SU-DHL-6 (cell line): Measurements from ENCODE around the gene SYNM.

Experiments used
- H2AFZ ChIP-seq: fragments of 200-600 bp; sonication (generic); 2 replicates; pipeline ENCODE4 v1.6.1; 2014; ENCODE audit warnings: low read depth, mild to moderate bottlenecking, moderate library complexity, mixed read lengths, antibody characterized with exemption, low read length; ENCODE audit not compliant: severe bottlenecking
- H3F3A ChIP-seq: fragments of 200-600 bp; shearing (Covaris generic); 2 replicates; pipeline ENCODE4 v1.6.0; 2016; ENCODE audit warnings: antibody characterized with exemption, mild to moderate bottlenecking; ENCODE audit not compliant: insufficient read depth
- H3K27ac ChIP-seq: fragments of 200-600 bp; sonication (generic); 2 replicates; pipeline ENCODE4 v1.5.1; 2016; ENCODE audit warnings: low read depth, mild to moderate bottlenecking, low read length, moderate library complexity, mixed read lengths
- H3K27me3 ChIP-seq: fragments of 200-600 bp; sonication (generic), shearing (Covaris generic); 2 replicates; pipeline ENCODE4 v1.6.0; 2014; ENCODE audit warnings: mild to moderate bottlenecking, low read length
- H3K36me3 ChIP-seq: fragments of 200-600 bp; sonication (generic); 2 replicates; pipeline ENCODE4 v1.6.1; 2014; ENCODE audit warnings: mild to moderate bottlenecking, low read length, mixed read lengths
- H3K4me2 ChIP-seq: fragments of 300-600, 200-600 bp; shearing (Covaris generic), sonication (generic); 2 replicates; pipeline ENCODE4 v1.6.0; 2014; ENCODE audit warnings: low read length, low read depth, mild to moderate bottlenecking; ENCODE audit not compliant: poor library complexity, severe bottlenecking
- H3K4me3 ChIP-seq: fragments of 200-600 bp; sonication (generic); 2 replicates; pipeline ENCODE4 v1.5.1; 2014; ENCODE audit warnings: antibody characterized with exemption, low read length, mild to moderate bottlenecking, mixed read lengths; ENCODE audit not compliant: insufficient read depth, poor library complexity, severe bottlenecking
- H3K79me2 ChIP-seq: fragments of 200-600 bp; sonication (generic); 2 replicates; pipeline ENCODE4 v1.6.1; 2014; ENCODE audit warnings: mild to moderate bottlenecking, low read length, moderate library complexity; ENCODE audit not compliant: insufficient read depth
- H3K9ac ChIP-seq: fragments of 200-600 bp; sonication (generic); 2 replicates; pipeline ENCODE4 v1.7.0; 2014; ENCODE audit warnings: mild to moderate bottlenecking, low read length
- H3K9me2 ChIP-seq: fragments of 200-600 bp; sonication (generic); replicated peaks from 2 replicates; pipeline ENCODE4 v1.6.1; 2014; ENCODE audit warnings: low read length; ENCODE audit not compliant: insufficient read depth
- H3K9me3 ChIP-seq: fragments of 200-600 bp; sonication (generic); 2 replicates; pipeline ENCODE4 v1.6.1; 2014; ENCODE audit warnings: low read length, mixed read lengths; ENCODE audit not compliant: insufficient read depth
- H4K20me1 ChIP-seq: fragments of 200-600 bp; sonication (generic); 2 replicates; pipeline ENCODE4 v1.6.1; 2014; ENCODE audit warnings: low read depth, mild to moderate bottlenecking, antibody characterized with exemption, low read length, moderate library complexity, mixed read lengths
- EZH2phosphoT487 ChIP-seq: fragments of 200-600 bp; sonication (generic), shearing (Covaris generic); conservative IDR thresholded peaks from 2 replicates; pipeline ENCODE4 v1.6.1; 2018; ENCODE audit warnings: mild to moderate bottlenecking, antibody characterized with exemption, low read length, moderate library complexity, mixed read lengths
- TF ChIP-seq, protein P1 (sequence below): fragments of 200-600 bp; sonication (generic); IDR thresholded peaks from one replicate; pipeline ENCODE4 v1.5.1; 2017; ENCODE audit warnings: antibody characterized with exemption, mild to moderate bottlenecking, low read length, moderate library complexity; ENCODE audit not compliant: insufficient read depth, poor library complexity, severe bottlenecking

The SYNM gene

DNA sequence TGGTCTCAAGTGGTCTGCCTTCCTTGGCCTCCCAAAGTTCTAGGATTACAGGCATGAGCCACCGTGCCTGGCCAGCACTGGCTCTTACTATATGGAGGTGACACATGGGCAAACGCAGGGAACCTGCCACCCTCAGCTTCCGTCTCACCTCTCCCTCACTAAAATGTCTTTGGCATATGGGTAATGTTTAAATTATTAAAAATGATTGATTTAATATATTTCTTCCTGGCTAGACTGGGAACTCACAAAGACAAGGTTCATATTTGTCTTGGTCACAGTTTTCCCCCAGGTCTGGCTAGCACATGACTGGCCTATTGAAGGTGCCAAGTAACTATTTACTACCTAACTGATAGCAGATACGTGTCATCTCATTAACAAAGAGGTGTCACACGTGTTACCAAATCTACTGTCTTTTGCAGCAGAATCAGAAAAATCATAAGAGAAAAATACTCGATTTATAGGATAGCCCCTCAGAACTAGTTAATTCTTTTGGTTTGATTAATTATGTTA lies 48.2 kb downstream of the SYNM start:
- Histone ChIP-seq H3F3A (no peaks in the 10 kb centered on the region), H3K79me2 (no peaks in the 10 kb centered on the region), H3K4me2 (no peak overlapping the region), H3K27me3 (no peaks in the 10 kb centered on the region), H2AFZ (no peak overlapping the region), H3K9ac (no peak overlapping the region), H3K36me3 (no peaks in the 10 kb centered on the region), H3K27ac (no peak overlapping the region), H3K9me2 (no peaks in the 10 kb centered on the region), H4K20me1 (no peaks in the 10 kb centered on the region), H3K4me3 (no peak overlapping the region), H3K9me3 (no peaks in the 10 kb centered on the region)
- TF ChIP-seq EZH2phosphoT487 = no peak
- TF ChIP-seq, protein P1, sequence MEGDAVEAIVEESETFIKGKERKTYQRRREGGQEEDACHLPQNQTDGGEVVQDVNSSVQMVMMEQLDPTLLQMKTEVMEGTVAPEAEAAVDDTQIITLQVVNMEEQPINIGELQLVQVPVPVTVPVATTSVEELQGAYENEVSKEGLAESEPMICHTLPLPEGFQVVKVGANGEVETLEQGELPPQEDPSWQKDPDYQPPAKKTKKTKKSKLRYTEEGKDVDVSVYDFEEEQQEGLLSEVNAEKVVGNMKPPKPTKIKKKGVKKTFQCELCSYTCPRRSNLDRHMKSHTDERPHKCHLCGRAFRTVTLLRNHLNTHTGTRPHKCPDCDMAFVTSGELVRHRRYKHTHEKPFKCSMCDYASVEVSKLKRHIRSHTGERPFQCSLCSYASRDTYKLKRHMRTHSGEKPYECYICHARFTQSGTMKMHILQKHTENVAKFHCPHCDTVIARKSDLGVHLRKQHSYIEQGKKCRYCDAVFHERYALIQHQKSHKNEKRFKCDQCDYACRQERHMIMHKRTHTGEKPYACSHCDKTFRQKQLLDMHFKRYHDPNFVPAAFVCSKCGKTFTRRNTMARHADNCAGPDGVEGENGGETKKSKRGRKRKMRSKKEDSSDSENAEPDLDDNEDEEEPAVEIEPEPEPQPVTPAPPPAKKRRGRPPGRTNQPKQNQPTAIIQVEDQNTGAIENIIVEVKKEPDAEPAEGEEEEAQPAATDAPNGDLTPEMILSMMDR = no peak

DNA sequence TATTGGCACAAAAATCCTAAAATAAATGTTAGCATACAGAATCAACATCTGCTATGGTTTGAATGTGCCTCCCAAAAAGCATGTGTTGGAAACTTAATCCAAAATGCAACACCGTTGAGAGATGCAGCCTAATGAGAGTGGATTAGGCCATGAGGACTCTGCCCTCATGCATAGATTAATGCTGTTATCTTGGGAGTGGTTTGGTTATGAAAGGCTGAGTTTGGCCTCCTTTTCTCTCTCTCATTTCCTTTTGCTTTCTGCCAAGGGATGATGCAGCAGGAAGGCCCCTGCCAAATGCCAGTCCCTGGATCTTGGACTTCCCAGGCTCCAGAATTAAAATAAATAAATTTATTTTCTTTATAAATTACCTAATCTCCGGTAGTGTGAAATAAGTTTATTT lies 49.4 kb downstream of the SYNM start:
- no peak overlapping the region for H3K4me2 ChIP-seq
- no peak overlapping the region for H3K4me3 ChIP-seq
- no peaks in the 10 kb centered on the region for H3K9me3 ChIP-seq
- no peaks in the 10 kb centered on the region for H3K79me2 ChIP-seq
- no peak overlapping the region for H3K9ac ChIP-seq
- no peaks in the 10 kb centered on the region for H3K36me3 ChIP-seq
- H3K27ac ChIP-seq = no peak overlapping the region
- no peaks in the 10 kb centered on the region for H3K9me2 ChIP-seq
- no peak overlapping the region for H2AFZ ChIP-seq
- H3F3A ChIP-seq = no peaks in the 10 kb centered on the region
- H3K27me3 ChIP-seq = no peaks in the 10 kb centered on the region
- H4K20me1 ChIP-seq = no peaks in the 10 kb centered on the region
- no peak for TF ChIP-seq EZH2phosphoT487
- TF ChIP-seq, protein P1 = no peak

- Histone ChIP-seq H3K4me2 (no peak overlapping the region), H3K9ac (no peak overlapping the region)
Measured at GRCh38 chr15:99155961-99156443, 51.1 kb downstream of the SYNM start.

More at GRCh38 chr15:99155961-99156443, 51.1 kb downstream of the SYNM start:
- H3F3A ChIP-seq = no peaks in the 10 kb centered on the region
- H4K20me1 ChIP-seq = no peaks in the 10 kb centered on the region
- no peaks in the 10 kb centered on the region for H3K79me2 ChIP-seq
- no peaks in the 10 kb centered on the region for H3K9me3 ChIP-seq
- H3K9me2 ChIP-seq = no peaks in the 10 kb centered on the region
- no peak overlapping the region for H3K27ac ChIP-seq
- H3K27me3 ChIP-seq = no peaks in the 10 kb centered on the region
- H3K4me3 ChIP-seq = no peak overlapping the region
- H2AFZ ChIP-seq = no peak overlapping the region
- H3K36me3 ChIP-seq = no peaks in the 10 kb centered on the region
- TF ChIP-seq EZH2phosphoT487 = no peak
- TF ChIP-seq, protein P1 = no peak
